GM12878 (cell line): ENCODE measurements around the gene CREB5.

ENCODE experiments used
- CREB1 ChIP-seq: IDR thresholded peaks from 2 replicates; pipeline ENCODE4 v1.6.1; 2012; ENCODE audit warnings: low read depth, mild to moderate bottlenecking, inconsistent platforms
- EZH2 ChIP-seq: IDR thresholded peaks from 2 replicates; pipeline ENCODE4 v1.6.1; 2012; ENCODE audit warnings: low read depth, mild to moderate bottlenecking, control low read depth, inconsistent platforms, low read length, borderline replicate concordance; ENCODE audit not compliant: control insufficient read depth
- KDM1A ChIP-seq: fragments of 200-600 bp; sonication (generic); IDR thresholded peaks from 2 replicates; pipeline ENCODE4 v1.6.1; 2016; ENCODE audit warnings: borderline replicate concordance
- MTA3 ChIP-seq: IDR thresholded peaks from 2 replicates; pipeline ENCODE4 v1.6.1; 2012; ENCODE audit warnings: low read length, inconsistent platforms, borderline replicate concordance
- NFYB ChIP-seq: IDR thresholded peaks from 2 replicates; pipeline ENCODE4 v1.6.1; 2011; ENCODE audit warnings: low read depth, mild to moderate bottlenecking, low read length, improper control_type of control experiment, moderate library complexity; ENCODE audit not compliant: insufficient read depth
- POLR2A ChIP-seq: IDR thresholded peaks from 2 replicates; pipeline ENCODE4 v1.6.1; 2011; ENCODE audit warnings: low read depth, mild to moderate bottlenecking, low read length
- SIX5 ChIP-seq: IDR thresholded peaks from 2 replicates; pipeline ENCODE4 v1.6.1; 2011; ENCODE audit warnings: mild to moderate bottlenecking, low read depth, low read length, moderate library complexity; ENCODE audit not compliant: severe bottlenecking
- TBL1XR1 ChIP-seq: IDR thresholded peaks from 2 replicates; pipeline ENCODE4 v1.6.1; 2012; ENCODE audit warnings: low read depth, low read length, improper control_type of control experiment
- TCF7 ChIP-seq: IDR thresholded peaks from 2 replicates; pipeline ENCODE4 v1.6.1; 2014; ENCODE audit warnings: antibody characterized with exemption, borderline replicate concordance
- TF ChIP-seq, protein P1 (sequence below): fragments of 450-650 bp; IDR thresholded peaks from 2 replicates; pipeline ENCODE4 v1.6.1; 2014; ENCODE audit warnings: mild to moderate bottlenecking
- TF ChIP-seq, protein P2 (sequence below): fragments of 450-650 bp; formaldehyde crosslinking; IDR thresholded peaks from 2 replicates; pipeline ENCODE4 v1.4.0; 2020; ENCODE audit warnings: mild to moderate bottlenecking, moderate library complexity
- TF ChIP-seq, protein P3 (sequence below): IDR thresholded peaks from 2 replicates; pipeline ENCODE4 v1.6.1; 2011; ENCODE audit warnings: low read depth, low read length, improper control_type of control experiment, borderline replicate concordance
- TF ChIP-seq, protein P4 (sequence below): IDR thresholded peaks from 2 replicates; pipeline ENCODE4 v1.6.1; 2012; ENCODE audit warnings: low read depth, low read length, improper control_type of control experiment
- TF ChIP-seq, protein P5 (sequence below), 3 experiments: IDR thresholded peaks in 2 of 3; conservative IDR thresholded peaks in 1 of 3; 2 replicates each; pipeline ENCODE4 v1.5.1; 2011; ENCODE audit warnings: low read depth in 3 of 3, low read length in 3 of 3, mild to moderate bottlenecking in 3 of 3, control low read depth in 2 of 3, moderate library complexity in 2 of 3, inconsistent platforms in 1 of 3, mixed read lengths in 1 of 3; ENCODE audit not compliant: control insufficient read depth in 2 of 3, insufficient read depth in 1 of 3; ENCODE audit errors: extremely low read depth in 1 of 3

DNA sequence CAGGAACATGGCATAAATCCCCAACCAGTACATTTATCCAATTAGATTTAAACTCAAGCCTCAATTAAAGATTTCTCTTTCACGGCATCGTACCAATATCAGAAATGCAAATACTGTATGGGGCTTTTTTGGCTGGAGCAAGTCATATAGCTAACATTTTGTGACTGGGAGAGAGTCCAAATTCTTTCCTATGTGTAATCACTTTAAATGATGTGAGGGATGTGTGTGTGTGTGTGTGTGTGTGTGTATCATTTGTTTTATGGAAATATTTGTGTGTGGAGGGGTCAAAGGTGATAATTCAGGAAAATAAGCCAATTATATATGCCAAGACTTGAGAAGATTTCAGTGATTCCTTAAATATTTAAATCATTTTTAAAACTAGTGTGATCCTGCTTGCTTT is 349.2 kb downstream of the CREB5 start:
- no peak for TF ChIP-seq EZH2
- no peak for TF ChIP-seq NFYB
- TF ChIP-seq, protein P1, sequence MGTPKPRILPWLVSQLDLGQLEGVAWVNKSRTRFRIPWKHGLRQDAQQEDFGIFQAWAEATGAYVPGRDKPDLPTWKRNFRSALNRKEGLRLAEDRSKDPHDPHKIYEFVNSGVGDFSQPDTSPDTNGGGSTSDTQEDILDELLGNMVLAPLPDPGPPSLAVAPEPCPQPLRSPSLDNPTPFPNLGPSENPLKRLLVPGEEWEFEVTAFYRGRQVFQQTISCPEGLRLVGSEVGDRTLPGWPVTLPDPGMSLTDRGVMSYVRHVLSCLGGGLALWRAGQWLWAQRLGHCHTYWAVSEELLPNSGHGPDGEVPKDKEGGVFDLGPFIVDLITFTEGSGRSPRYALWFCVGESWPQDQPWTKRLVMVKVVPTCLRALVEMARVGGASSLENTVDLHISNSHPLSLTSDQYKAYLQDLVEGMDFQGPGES, result no peak
- TF ChIP-seq, protein P2, sequence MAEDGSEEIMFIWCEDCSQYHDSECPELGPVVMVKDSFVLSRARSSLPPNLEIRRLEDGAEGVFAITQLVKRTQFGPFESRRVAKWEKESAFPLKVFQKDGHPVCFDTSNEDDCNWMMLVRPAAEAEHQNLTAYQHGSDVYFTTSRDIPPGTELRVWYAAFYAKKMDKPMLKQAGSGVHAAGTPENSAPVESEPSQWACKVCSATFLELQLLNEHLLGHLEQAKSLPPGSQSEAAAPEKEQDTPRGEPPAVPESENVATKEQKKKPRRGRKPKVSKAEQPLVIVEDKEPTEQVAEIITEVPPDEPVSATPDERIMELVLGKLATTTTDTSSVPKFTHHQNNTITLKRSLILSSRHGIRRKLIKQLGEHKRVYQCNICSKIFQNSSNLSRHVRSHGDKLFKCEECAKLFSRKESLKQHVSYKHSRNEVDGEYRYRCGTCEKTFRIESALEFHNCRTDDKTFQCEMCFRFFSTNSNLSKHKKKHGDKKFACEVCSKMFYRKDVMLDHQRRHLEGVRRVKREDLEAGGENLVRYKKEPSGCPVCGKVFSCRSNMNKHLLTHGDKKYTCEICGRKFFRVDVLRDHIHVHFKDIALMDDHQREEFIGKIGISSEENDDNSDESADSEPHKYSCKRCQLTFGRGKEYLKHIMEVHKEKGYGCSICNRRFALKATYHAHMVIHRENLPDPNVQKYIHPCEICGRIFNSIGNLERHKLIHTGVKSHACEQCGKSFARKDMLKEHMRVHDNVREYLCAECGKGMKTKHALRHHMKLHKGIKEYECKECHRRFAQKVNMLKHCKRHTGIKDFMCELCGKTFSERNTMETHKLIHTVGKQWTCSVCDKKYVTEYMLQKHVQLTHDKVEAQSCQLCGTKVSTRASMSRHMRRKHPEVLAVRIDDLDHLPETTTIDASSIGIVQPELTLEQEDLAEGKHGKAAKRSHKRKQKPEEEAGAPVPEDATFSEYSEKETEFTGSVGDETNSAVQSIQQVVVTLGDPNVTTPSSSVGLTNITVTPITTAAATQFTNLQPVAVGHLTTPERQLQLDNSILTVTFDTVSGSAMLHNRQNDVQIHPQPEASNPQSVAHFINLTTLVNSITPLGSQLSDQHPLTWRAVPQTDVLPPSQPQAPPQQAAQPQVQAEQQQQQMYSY (CRISPR knock-in tag), result no peak
- TF ChIP-seq KDM1A, result no peak
- TF ChIP-seq SIX5, result no peak
- TF ChIP-seq, protein P3, sequence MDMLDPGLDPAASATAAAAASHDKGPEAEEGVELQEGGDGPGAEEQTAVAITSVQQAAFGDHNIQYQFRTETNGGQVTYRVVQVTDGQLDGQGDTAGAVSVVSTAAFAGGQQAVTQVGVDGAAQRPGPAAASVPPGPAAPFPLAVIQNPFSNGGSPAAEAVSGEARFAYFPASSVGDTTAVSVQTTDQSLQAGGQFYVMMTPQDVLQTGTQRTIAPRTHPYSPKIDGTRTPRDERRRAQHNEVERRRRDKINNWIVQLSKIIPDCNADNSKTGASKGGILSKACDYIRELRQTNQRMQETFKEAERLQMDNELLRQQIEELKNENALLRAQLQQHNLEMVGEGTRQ, result no peak
- TF ChIP-seq POLR2A, result no peak
- no peak for TF ChIP-seq MTA3
- TF ChIP-seq, protein P4, sequence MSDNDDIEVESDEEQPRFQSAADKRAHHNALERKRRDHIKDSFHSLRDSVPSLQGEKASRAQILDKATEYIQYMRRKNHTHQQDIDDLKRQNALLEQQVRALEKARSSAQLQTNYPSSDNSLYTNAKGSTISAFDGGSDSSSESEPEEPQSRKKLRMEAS, result no peak
- no peak for TF ChIP-seq TCF7
- TF ChIP-seq CREB1, result no peak
- TF ChIP-seq TBL1XR1, result no peak
- TF ChIP-seq, protein P5, sequence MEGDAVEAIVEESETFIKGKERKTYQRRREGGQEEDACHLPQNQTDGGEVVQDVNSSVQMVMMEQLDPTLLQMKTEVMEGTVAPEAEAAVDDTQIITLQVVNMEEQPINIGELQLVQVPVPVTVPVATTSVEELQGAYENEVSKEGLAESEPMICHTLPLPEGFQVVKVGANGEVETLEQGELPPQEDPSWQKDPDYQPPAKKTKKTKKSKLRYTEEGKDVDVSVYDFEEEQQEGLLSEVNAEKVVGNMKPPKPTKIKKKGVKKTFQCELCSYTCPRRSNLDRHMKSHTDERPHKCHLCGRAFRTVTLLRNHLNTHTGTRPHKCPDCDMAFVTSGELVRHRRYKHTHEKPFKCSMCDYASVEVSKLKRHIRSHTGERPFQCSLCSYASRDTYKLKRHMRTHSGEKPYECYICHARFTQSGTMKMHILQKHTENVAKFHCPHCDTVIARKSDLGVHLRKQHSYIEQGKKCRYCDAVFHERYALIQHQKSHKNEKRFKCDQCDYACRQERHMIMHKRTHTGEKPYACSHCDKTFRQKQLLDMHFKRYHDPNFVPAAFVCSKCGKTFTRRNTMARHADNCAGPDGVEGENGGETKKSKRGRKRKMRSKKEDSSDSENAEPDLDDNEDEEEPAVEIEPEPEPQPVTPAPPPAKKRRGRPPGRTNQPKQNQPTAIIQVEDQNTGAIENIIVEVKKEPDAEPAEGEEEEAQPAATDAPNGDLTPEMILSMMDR (IDR thresholded peaks at IDR 0.05 in 2 of 3, conservative IDR thresholded peaks at IDR 0.05 in 1 of 3; ENCODE audit: control insufficient read depth in 2 of 3, extremely low read depth in 1 of 3, insufficient read depth in 1 of 3, low read depth in 3 of 3, low read length in 3 of 3), result no peak
